Measurements from ENCODE around the gene LSM7. TPM values are rescaled to one million over a fixed set of nuclear protein-coding genes. Genes with fewer than 3 reads are reported as not detected.

Gene LSM7
- polyA plus RNA-seq, 3 donors = 98.6 to 312 (median 132) TPM

DNA sequence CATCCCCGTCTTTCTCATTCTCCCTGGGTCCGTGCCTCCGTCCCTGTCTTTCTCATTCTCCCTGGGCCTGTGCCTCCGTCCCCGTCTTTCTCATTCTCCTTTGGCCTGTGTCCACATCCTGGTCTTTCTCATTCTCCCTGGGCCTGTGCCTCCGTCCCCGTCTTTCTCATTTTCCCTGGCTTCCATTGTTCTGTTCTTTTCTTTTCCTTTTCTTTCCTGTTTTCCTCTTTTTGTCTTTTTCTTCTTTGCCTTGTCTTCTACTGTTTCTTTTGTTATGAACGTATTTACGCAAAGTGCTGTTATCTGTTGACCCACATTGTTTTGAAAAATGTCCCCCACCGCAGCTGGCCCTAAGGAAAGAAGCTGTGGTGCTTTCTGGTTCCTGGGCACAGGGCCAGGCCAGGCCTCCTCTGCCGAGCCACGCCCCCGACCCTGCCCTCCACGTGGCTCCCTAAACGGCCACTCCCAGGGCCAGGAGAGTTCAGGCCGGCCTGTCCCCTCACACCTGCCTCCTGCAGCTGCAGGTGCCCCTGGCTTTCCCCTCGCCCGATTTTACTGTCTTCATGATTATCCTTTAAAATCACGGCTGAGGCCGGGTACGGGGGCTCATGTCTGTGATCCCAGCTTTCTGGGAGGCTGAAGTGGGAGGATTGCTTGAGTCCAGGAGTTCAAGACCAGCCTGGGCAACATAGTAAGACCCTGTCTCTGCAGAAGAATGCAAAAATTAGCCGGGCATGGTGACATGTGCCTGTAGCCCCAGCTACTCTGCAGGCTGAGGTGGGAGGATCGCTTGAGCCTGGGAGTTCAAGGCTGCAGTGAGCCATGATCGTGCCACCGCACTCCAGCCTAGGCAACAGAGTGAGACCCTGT is 17.6 kb upstream of the LSM7 start:
- H3K9me3 Mint-ChIP-seq = no peaks in the 10 kb centered on the region
- no peaks in the 10 kb centered on the region for H3K27me3 ChIP-seq (ENCODE audit: control insufficient read depth in 2 of 2, insufficient read depth in 2 of 2, low read length in 2 of 2)
- no peaks in the 10 kb centered on the region for H3K79me2 ChIP-seq (ENCODE audit: insufficient read depth, low read length)
- no peak overlapping the region for H3K4me3 ChIP-seq (replicated peaks in 1 of 3; ENCODE audit: low read depth in 2 of 3, low read length in 3 of 3)
- no peak overlapping the region for H3K4me2 ChIP-seq (replicated peaks; ENCODE audit: extremely low read depth, low read length, poor library complexity, severe bottlenecking)
- H3K27ac Mint-ChIP-seq = peak overlapping the region in 1 of 7 donors; percentile 15
- peaks cover 0 to 1% (median 0%) of the 10 kb centered on the region in 3 donors for H3K27me3 Mint-ChIP-seq (ENCODE audit: low read depth in 3 of 3)
- no peak for DNase-seq
- no peak overlapping the region for H3K27ac ChIP-seq (ENCODE audit: low read depth in 1 of 2, low read length in 2 of 2)
- H3K4me1 ChIP-seq (ENCODE audit: control insufficient read depth in 1 of 2, insufficient read depth in 2 of 2, low read length in 2 of 2) = no peaks in the 10 kb centered on the region
- H4K20me1 ChIP-seq (ENCODE audit: insufficient read depth, low read length) = no peaks in the 10 kb centered on the region
- no peak overlapping the region for H3K4me3 Mint-ChIP-seq
- H3K9me3 ChIP-seq (replicated peaks in 1 of 2; ENCODE audit: control insufficient read depth in 1 of 2, insufficient read depth in 1 of 2, low read length in 2 of 2) = no peaks in the 10 kb centered on the region
- H3K36me3 ChIP-seq (replicated peaks in 1 of 2; ENCODE audit: control insufficient read depth in 1 of 2, insufficient read depth in 2 of 2, low read length in 2 of 2) = peaks cover 16 to 21% of the 10 kb centered on the region in 2 donors
- 66% methylated on average over 22 of the region's 25 CpGs for WGBS (ENCODE audit: insufficient coverage)
- peaks cover 12 to 15% of the 10 kb centered on the region in 2 donors for H3K36me3 Mint-ChIP-seq
- H3K4me1 Mint-ChIP-seq = no peaks in the 10 kb centered on the region
- intact Hi-C loops (cut with micrococcal nuclease) = no loop called here
- TF ChIP-seq, protein P1, sequence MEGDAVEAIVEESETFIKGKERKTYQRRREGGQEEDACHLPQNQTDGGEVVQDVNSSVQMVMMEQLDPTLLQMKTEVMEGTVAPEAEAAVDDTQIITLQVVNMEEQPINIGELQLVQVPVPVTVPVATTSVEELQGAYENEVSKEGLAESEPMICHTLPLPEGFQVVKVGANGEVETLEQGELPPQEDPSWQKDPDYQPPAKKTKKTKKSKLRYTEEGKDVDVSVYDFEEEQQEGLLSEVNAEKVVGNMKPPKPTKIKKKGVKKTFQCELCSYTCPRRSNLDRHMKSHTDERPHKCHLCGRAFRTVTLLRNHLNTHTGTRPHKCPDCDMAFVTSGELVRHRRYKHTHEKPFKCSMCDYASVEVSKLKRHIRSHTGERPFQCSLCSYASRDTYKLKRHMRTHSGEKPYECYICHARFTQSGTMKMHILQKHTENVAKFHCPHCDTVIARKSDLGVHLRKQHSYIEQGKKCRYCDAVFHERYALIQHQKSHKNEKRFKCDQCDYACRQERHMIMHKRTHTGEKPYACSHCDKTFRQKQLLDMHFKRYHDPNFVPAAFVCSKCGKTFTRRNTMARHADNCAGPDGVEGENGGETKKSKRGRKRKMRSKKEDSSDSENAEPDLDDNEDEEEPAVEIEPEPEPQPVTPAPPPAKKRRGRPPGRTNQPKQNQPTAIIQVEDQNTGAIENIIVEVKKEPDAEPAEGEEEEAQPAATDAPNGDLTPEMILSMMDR (IDR thresholded peaks at IDR 0.05) = no peak
- no peak overlapping the region for H3K9ac ChIP-seq (ENCODE audit: insufficient read depth, low read length, poor library complexity, severe bottlenecking)
- no peak overlapping the region for H2AFZ ChIP-seq (ENCODE audit: insufficient read depth, low read depth, low read length, poor library complexity, severe bottlenecking)

DNA sequence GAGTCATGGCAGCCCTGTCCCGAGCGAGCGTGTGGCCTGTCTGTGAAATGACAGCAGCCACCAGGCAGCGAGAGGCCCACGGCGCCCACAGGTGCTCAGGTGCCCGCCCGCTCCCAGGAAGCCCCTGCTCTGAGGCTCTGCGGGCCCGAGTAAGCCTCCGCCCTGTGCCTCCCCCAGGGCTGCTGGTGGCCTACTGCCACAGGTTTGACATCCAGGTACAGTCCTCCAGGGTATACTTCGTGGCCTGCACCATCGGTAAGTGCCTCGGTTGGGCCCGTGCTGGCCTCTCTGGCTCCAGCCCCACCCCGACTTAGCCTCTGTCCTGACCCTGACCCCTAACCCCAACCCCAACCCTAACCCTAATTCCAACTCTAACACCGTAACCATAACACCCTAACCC is 16.7 kb upstream of the LSM7 start:
- Mint-ChIP-seq H3K36me3 (peaks cover 12 to 15% of the 10 kb centered on the region in 2 donors), H3K4me3 (no peak overlapping the region), H3K27ac (peak overlapping the region in 1 of 7 donors; percentile 35), H3K4me1 (no peaks in the 10 kb centered on the region), H3K27me3 (ENCODE audit: low read depth in 3 of 3) (peaks cover 0 to 1% (median 0%) of the 10 kb centered on the region in 3 donors), H3K9me3 (no peaks in the 10 kb centered on the region)
- H4K20me1 ChIP-seq (ENCODE audit: insufficient read depth, low read length) = no peaks in the 10 kb centered on the region
- no peak overlapping the region for H2AFZ ChIP-seq (ENCODE audit: insufficient read depth, low read depth, low read length, poor library complexity, severe bottlenecking)
- 94% methylated on average over 15 of the region's 17 CpGs for WGBS (ENCODE audit: insufficient coverage)
- no peaks in the 10 kb centered on the region for H3K79me2 ChIP-seq (ENCODE audit: insufficient read depth, low read length)
- TF ChIP-seq, protein P1 (IDR thresholded peaks at IDR 0.05) = no peak
- no peaks in the 10 kb centered on the region for H3K4me1 ChIP-seq (ENCODE audit: control insufficient read depth in 1 of 2, insufficient read depth in 2 of 2, low read length in 2 of 2)
- H3K9me3 ChIP-seq (replicated peaks in 1 of 2; ENCODE audit: control insufficient read depth in 1 of 2, insufficient read depth in 1 of 2, low read length in 2 of 2) = no peaks in the 10 kb centered on the region
- H3K36me3 ChIP-seq (replicated peaks in 1 of 2; ENCODE audit: control insufficient read depth in 1 of 2, insufficient read depth in 2 of 2, low read length in 2 of 2) = peaks cover 9 to 20% of the 10 kb centered on the region in 2 donors
- intact Hi-C loops (cut with micrococcal nuclease) = no loop called here
- no peaks in the 10 kb centered on the region for H3K27me3 ChIP-seq (ENCODE audit: control insufficient read depth in 2 of 2, insufficient read depth in 2 of 2, low read length in 2 of 2)
- H3K27ac ChIP-seq (ENCODE audit: low read depth in 1 of 2, low read length in 2 of 2) = no peak overlapping the region
- H3K4me3 ChIP-seq (replicated peaks in 1 of 3; ENCODE audit: low read depth in 2 of 3, low read length in 3 of 3) = no peak overlapping the region
- DNase-seq = no peak
- H3K9ac ChIP-seq (ENCODE audit: insufficient read depth, low read length, poor library complexity, severe bottlenecking) = no peak overlapping the region
- no peak overlapping the region for H3K4me2 ChIP-seq (replicated peaks; ENCODE audit: extremely low read depth, low read length, poor library complexity, severe bottlenecking)

Measured in CD14-positive monocyte (primary cell).